Measurements from ENCODE around the gene BAIAP2. TPM values are rescaled to one million over a fixed set of nuclear protein-coding genes. Genes with fewer than 3 reads are reported as not detected.

The BAIAP2 gene
- total and polyA plus RNA-seq, 3 experiments from 2014 or later, result 5.3 to 8.8 (median 6.6) TPM

- peak in 1 of 5 donors; percentile 34 for DNase-seq
- Histone ChIP-seq H3K36me3 (ENCODE audit: insufficient read depth, low read length) (no peaks in the 10 kb centered on the region), H3K4me1 (ENCODE audit: insufficient read depth, low read length) (peaks cover 8% of the 10 kb centered on the region), H3K4me3 (ENCODE audit: low read length) (no peak overlapping the region), H3K27ac (ENCODE audit: low read depth, low read length) (no peak overlapping the region), H3K9me3 (ENCODE audit: low read length) (no peaks in the 10 kb centered on the region), H3K27me3 (ENCODE audit: insufficient read depth, low read length, poor library complexity, severe bottlenecking) (no peaks in the 10 kb centered on the region)
- Mint-ChIP-seq H3K36me3 (peaks cover 0 to 1% (median 0%) of the 10 kb centered on the region in 3 donors), H3K27ac (peak overlapping the region in 2 of 8 donors; percentile 29 to 80), H3K27me3 (peaks cover 11 to 15% of the 10 kb centered on the region in 2 donors), H3K9me3 (no peaks in the 10 kb centered on the region), H3K4me3 (peak overlapping the region; percentile 61 to 86 (median 82)), H3K4me1 (peaks cover 9 to 28% (median 12%) of the 10 kb centered on the region in 3 donors)
- ChIA-PET CTCF (interaction anchor here (0.9 to 2.7 kb wide), 5 partner anchors 9 to 69 kb away, joined by 3 to 15 read pairs (median 3); no protein-coding TSS in a partner anchor), POLR2A (interaction anchor here (0.5 kb wide), 1 partner anchor 449 kb away, joined by 3 read pairs; no protein-coding TSS in a partner anchor)
These were observed 2.1 kb upstream of the BAIAP2 start for GRCh38 chr17:81032641-81033480.

DNA sequence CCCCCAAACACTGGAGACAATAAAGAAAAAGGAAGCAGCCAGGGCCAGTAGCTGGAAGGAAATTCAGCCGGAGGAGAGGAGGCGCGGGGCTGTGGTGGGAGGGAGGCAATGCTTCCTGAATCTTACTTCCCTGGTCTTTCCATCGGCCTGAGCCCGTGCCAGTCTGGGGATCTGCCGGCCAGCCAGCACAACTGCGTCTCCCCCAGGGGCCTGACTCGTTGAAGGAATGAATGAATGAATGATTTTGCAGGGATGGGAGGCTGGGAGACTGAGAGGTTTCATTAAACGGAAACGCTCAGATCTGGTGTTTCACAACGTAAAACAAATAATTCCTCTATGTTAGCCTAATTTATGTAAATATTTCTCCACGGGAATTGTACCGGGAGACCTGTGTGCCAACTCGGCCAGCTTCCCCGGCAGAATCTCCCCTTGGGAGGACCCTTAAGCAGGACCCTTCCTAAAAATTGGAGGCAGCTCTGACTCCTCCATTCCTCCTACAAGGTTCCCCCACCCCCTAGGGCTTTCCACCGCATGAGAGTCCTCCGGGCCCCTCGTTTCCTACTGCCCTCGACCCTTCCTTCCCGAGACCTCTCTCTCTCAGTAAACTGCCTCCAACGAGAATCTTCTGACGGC lies 1.3 kb upstream of the BAIAP2 start:
- Mint-ChIP-seq H3K4me1 (peaks cover 9 to 28% (median 12%) of the 10 kb centered on the region in 3 donors), H3K27me3 (peaks cover 11 to 16% of the 10 kb centered on the region in 2 donors), H3K27ac (peak overlapping the region in 5 of 8 donors; percentile 29 to 84 (median 57)), H3K9me3 (no peaks in the 10 kb centered on the region), H3K4me3 (peak overlapping the region; percentile 61 to 86 (median 82)), H3K36me3 (peaks cover 0 to 1% (median 0%) of the 10 kb centered on the region in 3 donors)
- H3K27me3 ChIP-seq (ENCODE audit: insufficient read depth, low read length, poor library complexity, severe bottlenecking), result no peaks in the 10 kb centered on the region
- no peak for DNase-seq
- no peaks in the 10 kb centered on the region for H3K9me3 ChIP-seq (ENCODE audit: low read length)
- peak overlapping the region; percentile 34 for H3K4me3 ChIP-seq (ENCODE audit: low read length)
- POLR2A ChIA-PET, result interaction anchor here (0.5 to 0.9 kb wide), 2 partner anchors 29 to 448 kb away, joined by 3 read pairs; no protein-coding TSS in a partner anchor
- H3K4me1 ChIP-seq (ENCODE audit: insufficient read depth, low read length), result peaks cover 8% of the 10 kb centered on the region
- no peaks in the 10 kb centered on the region for H3K36me3 ChIP-seq (ENCODE audit: insufficient read depth, low read length)
- CTCF ChIA-PET, result interaction anchor here (0.9 to 2.7 kb wide), 4 partner anchors 10 to 68 kb away, joined by 3 to 15 read pairs (median 4); no protein-coding TSS in a partner anchor
- no peak overlapping the region for H3K27ac ChIP-seq (ENCODE audit: low read depth, low read length)

GRCh38 chr17:81034168-81034777 lies 678 bp upstream of the BAIAP2 start:
- peaks cover 8% of the 10 kb centered on the region for H3K4me1 ChIP-seq (ENCODE audit: insufficient read depth, low read length)
- Mint-ChIP-seq H3K9me3 (no peaks in the 10 kb centered on the region), H3K4me1 (peaks cover 9 to 28% (median 12%) of the 10 kb centered on the region in 3 donors), H3K27me3 (peaks cover 5 to 13% of the 10 kb centered on the region in 2 donors), H3K36me3 (peaks cover 0 to 1% (median 0%) of the 10 kb centered on the region in 3 donors), H3K4me3 (peak overlapping the region; percentile 60 to 98 (median 88)), H3K27ac (peak overlapping the region in 5 of 8 donors; percentile 17 to 84 (median 57))
- POLR2A ChIA-PET, result interaction anchor here (0.9 to 1.1 kb wide), 2 partner anchors 15 to 30 kb away, joined by 3 read pairs; no protein-coding TSS in a partner anchor
- CTCF ChIA-PET, result interaction anchor here (2.1 to 2.7 kb wide), 2 partner anchors 11 to 17 kb away, joined by 6 to 15 read pairs; no protein-coding TSS in a partner anchor
- H3K4me3 ChIP-seq (ENCODE audit: low read length), result peak overlapping the region; percentile 34
- no peak for DNase-seq
- H3K27ac ChIP-seq (ENCODE audit: low read depth, low read length), result no peak overlapping the region
- no peaks in the 10 kb centered on the region for H3K9me3 ChIP-seq (ENCODE audit: low read length)
- H3K36me3 ChIP-seq (ENCODE audit: insufficient read depth, low read length), result no peaks in the 10 kb centered on the region
- no peaks in the 10 kb centered on the region for H3K27me3 ChIP-seq (ENCODE audit: insufficient read depth, low read length, poor library complexity, severe bottlenecking)

GRCh38 chr17:81035521-81036196 lies 708 bp downstream of the BAIAP2 start:
- H3K27me3 ChIP-seq (ENCODE audit: insufficient read depth, low read length, poor library complexity, severe bottlenecking), result no peaks in the 10 kb centered on the region
- H3K4me1 Mint-ChIP-seq, result peaks cover 9 to 28% (median 12%) of the 10 kb centered on the region in 3 donors
- peaks cover 3 to 8% of the 10 kb centered on the region in 2 donors for H3K27me3 Mint-ChIP-seq
- H3K27ac Mint-ChIP-seq, result peak overlapping the region in 6 of 8 donors; percentile 55 to 96 (median 74)
- no peak overlapping the region for H3K4me3 ChIP-seq (ENCODE audit: low read length)
- no peak overlapping the region for H3K27ac ChIP-seq (ENCODE audit: low read depth, low read length)
- ChIA-PET POLR2A (interaction anchor here (0.6 to 1.1 kb wide), 2 partner anchors 17 to 59 kb away, joined by 3 to 5 read pairs; no protein-coding TSS in a partner anchor), CTCF (interaction anchor here (1.0 to 1.6 kb wide), 3 partner anchors 15 to 66 kb away, joined by 3 to 7 read pairs (median 4); no protein-coding TSS in a partner anchor)
- H3K4me3 Mint-ChIP-seq, result peak overlapping the region; percentile 73 to 90 (median 84)
- no peaks in the 10 kb centered on the region for H3K36me3 ChIP-seq (ENCODE audit: insufficient read depth, low read length)
- H3K36me3 Mint-ChIP-seq, result peaks cover 0 to 1% (median 0%) of the 10 kb centered on the region in 3 donors
- H3K9me3 Mint-ChIP-seq, result no peaks in the 10 kb centered on the region
- no peaks in the 10 kb centered on the region for H3K9me3 ChIP-seq (ENCODE audit: low read length)
- H3K4me1 ChIP-seq (ENCODE audit: insufficient read depth, low read length), result peaks cover 8% of the 10 kb centered on the region
- no peak for DNase-seq

DNA sequence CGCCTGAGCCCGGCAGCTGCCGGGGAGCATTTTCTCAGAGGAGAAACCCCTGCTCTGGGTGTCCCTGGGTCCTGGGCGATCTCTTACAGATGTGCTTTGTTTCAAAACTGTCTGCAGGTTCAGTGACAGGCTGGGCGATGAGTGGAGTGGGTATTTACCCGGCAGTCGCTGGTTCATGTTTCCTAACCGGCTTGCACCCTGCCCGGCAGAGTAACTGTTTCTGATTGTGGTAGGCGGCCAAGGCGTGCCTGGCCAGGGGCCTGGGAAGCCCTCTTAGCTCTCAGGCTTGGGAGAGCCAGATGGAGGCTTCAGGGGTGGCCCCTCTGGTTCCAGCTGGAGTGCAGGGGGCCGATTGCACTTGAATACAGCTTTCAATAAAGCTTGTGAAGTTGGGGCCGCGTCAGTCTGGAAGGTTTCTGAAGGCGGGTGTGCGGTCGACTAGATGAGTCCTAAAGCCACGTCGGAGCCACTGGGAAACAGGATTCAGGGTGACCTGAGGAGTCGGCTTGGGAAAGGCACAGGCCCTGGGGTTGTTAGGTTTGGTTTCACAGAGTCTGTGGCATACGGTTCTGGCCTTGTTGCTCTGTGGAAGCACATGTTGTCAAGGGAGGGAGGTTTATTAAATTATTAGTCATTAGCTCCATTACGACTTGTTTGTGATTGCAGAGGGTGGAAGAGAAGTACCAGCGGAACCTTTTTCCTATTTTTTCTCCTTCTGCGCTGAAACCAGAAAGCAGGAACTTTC lies 1.4 kb downstream of the BAIAP2 start:
- Mint-ChIP-seq H3K27ac (peak overlapping the region in 3 of 8 donors; percentile 18 to 64 (median 27)), H3K4me1 (peaks cover 9 to 28% (median 12%) of the 10 kb centered on the region in 3 donors), H3K27me3 (peaks cover 2 to 8% of the 10 kb centered on the region in 2 donors), H3K4me3 (peak overlapping the region; percentile 73 to 90 (median 84)), H3K36me3 (peaks cover 0 to 1% (median 0%) of the 10 kb centered on the region in 3 donors), H3K9me3 (no peaks in the 10 kb centered on the region)
- Histone ChIP-seq H3K4me1 (ENCODE audit: insufficient read depth, low read length) (peaks cover 8% of the 10 kb centered on the region), H3K27me3 (ENCODE audit: insufficient read depth, low read length, poor library complexity, severe bottlenecking) (no peaks in the 10 kb centered on the region), H3K36me3 (ENCODE audit: insufficient read depth, low read length) (no peaks in the 10 kb centered on the region), H3K27ac (ENCODE audit: low read depth, low read length) (no peak overlapping the region), H3K9me3 (ENCODE audit: low read length) (no peaks in the 10 kb centered on the region), H3K4me3 (ENCODE audit: low read length) (no peak overlapping the region)
- CTCF ChIA-PET, result interaction anchor here (0.9 to 1.8 kb wide), 5 partner anchors 16 to 65 kb away, joined by 3 to 8 read pairs (median 4); no protein-coding TSS in a partner anchor
- DNase-seq, result no peak
- POLR2A ChIA-PET, result no interaction called here

DNA sequence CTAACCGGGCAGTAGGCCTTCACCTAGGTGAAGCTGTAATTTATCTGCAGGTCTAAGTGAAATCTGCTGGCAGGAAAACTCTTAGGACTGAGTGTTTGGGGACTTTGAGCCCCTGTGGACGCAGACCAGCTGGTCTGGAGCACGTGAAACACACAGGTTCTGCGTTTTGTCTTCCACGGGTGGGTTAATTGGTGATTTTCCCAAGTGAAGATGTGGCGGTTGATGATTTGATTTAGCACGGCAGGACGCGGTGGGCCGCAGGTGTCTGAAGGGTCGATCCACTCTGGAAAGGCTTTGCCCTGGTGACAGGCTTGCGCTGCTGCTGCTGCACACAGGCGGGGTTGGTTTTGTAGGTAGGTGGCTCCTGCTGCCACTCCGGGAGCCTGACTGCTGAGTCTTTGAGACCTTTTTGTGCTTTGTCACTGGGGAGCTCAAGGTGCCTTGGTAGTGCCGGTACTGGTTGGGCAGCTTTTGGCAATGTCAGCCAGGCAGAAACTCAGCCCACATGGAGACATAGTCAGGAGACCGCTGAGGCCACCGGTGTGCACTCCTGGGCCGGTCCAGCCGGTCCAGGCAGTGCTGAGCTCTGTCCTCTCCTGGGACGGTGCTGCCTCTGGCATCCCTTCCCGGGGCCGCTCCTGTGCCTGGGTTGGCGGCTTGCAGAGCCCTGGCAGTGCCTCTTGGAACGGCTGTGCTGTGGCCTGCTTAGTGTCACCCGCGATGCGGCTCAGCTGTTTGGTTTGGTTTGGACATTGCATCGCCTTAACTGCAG lies 2.3 kb downstream of the BAIAP2 start:
- H3K9me3 ChIP-seq (ENCODE audit: low read length), result no peaks in the 10 kb centered on the region
- peaks cover 0 to 1% (median 0%) of the 10 kb centered on the region in 3 donors for H3K36me3 Mint-ChIP-seq

More for the DNA sequence above, 2.3 kb downstream of the BAIAP2 start:
- Histone ChIP-seq H3K4me1 (ENCODE audit: insufficient read depth, low read length) (peaks cover 8% of the 10 kb centered on the region), H3K27me3 (ENCODE audit: insufficient read depth, low read length, poor library complexity, severe bottlenecking) (no peaks in the 10 kb centered on the region), H3K4me3 (ENCODE audit: low read length) (no peak overlapping the region), H3K36me3 (ENCODE audit: insufficient read depth, low read length) (no peaks in the 10 kb centered on the region), H3K27ac (ENCODE audit: low read depth, low read length) (no peak overlapping the region)
- peak overlapping the region in 2 of 8 donors; percentile 18 to 64 for H3K27ac Mint-ChIP-seq
- peaks cover 2 to 8% of the 10 kb centered on the region in 2 donors for H3K27me3 Mint-ChIP-seq
- POLR2A ChIA-PET, result no interaction called here
- H3K9me3 Mint-ChIP-seq, result no peaks in the 10 kb centered on the region
- peak overlapping the region; percentile 24 to 90 (median 84) for H3K4me3 Mint-ChIP-seq
- CTCF ChIA-PET, result interaction anchor here (0.9 to 1.8 kb wide), 5 partner anchors 17 to 65 kb away, joined by 3 to 8 read pairs (median 4); no protein-coding TSS in a partner anchor
- DNase-seq, result no peak
- H3K4me1 Mint-ChIP-seq, result peaks cover 9 to 28% (median 12%) of the 10 kb centered on the region in 3 donors
